ENCODE measurements around the gene RNF207.
A peak's percentile ranks its signal among the peaks of the same experiment; 100 is the strongest.

Gene RNF207

DNA sequence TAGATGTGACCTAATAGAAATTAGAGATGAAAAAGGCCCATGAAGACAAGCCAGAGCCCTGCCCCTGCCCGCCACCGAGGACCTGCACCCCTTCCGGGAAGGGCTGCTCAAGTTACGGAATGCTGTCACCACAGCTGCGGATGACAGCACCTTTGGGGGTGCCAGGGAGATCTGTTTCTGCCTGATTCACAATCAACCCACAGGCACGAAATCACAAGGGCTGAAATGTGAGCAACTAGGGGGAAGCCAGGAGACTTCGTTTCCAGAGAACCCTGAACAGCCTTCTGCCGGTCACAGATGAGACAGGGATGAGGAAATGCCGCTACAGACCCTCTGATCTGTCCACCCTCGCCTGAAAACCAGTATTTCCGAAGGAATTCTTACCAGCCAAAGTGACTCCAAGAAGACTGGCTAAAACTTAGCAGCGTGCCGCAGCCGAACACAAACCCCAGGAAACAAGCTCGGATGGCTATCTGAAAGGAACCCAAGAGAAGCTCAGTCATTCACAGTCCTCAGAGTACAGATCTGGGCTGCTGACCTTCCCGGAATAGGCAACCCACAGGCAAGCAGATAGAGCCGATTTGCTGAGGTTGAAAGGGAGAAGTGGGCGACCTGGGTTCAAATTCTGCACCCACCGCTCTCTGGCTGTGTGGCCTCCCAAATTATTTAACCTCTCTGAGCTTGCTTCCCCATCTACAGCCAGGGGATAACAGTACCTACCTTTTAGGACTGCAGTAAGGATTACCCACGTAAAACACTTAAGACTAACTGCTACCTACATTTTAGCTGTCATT, 28.8 kb downstream of the RNF207 start:
- no peak for DNase-seq (ENCODE audit: low read depth)

DNA sequence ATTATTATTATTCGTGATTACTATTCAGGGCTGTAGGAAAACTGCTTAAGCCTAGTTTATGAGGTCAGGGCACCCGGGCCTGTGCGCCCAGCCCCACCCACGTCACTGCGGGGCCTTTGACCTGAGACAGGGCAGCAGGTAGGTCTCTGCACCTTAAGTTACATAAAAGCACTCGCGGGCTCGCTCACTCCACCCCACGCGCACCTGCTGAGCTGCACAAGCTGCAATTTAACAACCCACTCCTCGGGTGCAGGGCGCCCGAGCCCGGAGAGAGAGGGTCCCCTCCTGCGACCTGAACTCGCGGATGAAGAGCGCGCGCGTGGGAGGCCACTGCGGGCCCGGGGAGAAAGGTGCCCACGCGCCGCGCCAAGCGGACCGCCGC, 29.4 kb downstream of the RNF207 start:
- peak; percentile 16 for DNase-seq (ENCODE audit: low read depth)

DNA sequence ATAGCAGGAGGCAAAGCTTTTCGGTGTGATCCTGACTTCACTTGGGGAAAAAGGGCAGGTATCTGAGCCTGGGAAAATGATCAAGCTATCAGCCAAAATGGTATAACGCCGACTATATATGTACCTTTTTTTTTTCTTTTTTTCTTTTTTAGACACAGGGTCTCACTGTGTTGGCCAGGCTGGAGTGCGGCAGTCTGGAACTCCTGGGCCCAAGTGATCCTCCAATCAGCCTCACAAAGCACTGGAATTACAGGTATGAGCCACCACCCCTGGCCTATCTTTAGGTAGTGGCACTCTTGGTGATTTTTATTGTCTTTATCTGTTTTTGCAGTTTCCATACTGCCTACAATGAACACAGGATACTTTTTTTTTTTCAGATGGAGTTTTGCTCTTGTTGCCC, 31.2 kb downstream of the RNF207 start:
- DNase-seq (ENCODE audit: low read depth) = no peak

DNA sequence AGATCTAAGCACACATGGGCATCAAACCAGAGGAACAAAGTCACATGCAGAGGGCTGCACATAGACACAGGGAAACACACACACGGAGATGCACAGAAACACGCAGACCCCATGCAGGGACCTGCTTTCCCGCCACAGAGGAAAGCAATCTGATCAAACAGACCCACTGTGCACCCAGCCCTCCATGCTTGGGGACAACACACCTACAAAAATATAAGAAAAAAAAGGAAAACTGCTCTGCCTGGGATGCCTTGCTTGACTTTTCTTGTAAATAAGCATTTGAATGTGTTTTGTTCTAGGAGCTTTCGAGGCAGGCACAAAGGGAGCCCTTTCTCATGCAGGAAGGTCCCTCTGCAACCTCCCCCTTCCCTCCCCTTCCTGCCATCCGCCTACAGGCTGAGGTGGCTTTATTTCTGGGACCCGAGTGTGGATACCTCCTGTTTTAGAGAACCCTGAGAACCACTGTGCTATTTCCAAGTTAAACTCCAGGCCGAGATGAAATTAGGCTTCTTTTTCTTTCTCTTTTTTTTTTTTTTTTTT, 33.4 kb downstream of the RNF207 start:
- no peak for DNase-seq (ENCODE audit: low read depth)

DNA sequence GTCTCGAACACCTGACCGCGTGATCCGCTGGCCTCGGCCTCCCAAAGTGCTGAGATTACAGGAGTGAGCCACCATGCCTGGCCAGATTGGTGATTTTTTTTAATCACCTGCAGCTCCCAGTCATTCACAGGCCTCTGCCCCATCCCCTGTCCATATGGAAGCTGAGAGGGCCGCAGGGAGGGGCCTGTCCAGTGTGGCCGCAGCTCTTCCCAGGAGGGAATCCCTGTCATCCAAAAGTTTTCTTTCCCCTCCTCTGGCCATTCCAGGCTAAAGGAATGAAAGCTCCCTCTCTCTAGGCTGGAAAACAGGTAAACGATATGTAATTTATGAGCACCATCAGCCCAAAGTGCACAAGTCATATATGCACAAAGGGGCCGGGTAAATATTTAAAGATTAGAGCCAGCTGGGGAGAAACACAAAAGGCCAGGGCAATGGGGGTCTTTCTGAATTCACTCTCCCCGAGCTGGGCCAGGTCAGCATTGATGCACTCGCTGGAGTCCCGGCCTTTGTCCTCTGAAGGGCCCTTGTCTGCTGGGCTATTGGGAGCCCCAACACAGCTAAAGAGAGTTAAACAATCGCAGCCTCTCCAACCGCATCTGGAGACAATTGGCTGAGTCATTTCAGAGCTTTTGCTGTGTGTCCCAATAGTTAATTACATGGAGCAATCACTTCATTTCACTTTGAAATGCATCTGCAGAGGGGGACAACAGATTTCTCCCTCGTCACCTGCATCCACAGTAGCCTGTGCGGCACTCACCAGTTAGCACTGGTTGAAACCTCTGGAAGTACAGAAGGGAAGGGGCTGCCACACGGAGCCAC, 34.2 kb downstream of the RNF207 start:
- DNase-seq (ENCODE audit: low read depth) = no peak

DNA sequence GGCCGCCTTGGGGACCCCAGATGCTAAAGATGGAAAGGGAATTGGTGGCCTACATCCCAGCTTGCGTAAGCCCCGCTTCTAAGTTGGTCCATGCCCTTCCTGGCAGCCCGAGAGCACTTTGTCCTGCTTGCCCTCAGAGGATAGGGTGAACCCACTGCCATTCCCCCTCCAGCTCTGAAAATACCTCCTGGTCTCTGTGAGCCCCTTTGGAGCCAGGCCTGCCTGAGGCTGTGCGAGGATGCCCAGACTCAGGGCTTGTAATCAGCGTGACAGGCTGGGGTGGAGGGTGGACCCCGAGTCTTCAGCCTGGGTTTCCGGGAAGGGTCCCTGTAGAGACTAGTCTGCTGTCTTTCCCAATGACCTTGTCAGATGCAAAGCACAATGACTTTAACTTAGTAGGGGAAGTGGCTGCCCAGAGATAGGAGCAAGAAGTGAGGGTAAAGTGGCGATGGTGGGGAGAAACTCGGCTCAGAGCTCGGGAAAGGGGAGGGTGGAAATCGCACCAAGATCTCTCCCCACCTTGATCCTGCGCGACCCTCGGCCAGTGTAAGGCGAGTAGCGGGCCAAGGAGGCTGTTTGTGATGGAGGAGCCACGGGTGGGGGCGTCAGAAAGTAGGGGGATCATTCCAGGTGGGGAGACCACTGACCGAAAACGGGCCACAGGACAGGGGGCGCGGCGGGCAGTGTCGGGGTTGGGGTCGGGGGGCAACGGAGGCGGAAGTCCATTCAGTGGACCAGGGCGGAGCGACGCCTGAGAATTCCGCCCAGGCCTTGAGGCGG, 35.4 kb downstream of the RNF207 start:
- no peak for DNase-seq (ENCODE audit: low read depth)

DNA sequence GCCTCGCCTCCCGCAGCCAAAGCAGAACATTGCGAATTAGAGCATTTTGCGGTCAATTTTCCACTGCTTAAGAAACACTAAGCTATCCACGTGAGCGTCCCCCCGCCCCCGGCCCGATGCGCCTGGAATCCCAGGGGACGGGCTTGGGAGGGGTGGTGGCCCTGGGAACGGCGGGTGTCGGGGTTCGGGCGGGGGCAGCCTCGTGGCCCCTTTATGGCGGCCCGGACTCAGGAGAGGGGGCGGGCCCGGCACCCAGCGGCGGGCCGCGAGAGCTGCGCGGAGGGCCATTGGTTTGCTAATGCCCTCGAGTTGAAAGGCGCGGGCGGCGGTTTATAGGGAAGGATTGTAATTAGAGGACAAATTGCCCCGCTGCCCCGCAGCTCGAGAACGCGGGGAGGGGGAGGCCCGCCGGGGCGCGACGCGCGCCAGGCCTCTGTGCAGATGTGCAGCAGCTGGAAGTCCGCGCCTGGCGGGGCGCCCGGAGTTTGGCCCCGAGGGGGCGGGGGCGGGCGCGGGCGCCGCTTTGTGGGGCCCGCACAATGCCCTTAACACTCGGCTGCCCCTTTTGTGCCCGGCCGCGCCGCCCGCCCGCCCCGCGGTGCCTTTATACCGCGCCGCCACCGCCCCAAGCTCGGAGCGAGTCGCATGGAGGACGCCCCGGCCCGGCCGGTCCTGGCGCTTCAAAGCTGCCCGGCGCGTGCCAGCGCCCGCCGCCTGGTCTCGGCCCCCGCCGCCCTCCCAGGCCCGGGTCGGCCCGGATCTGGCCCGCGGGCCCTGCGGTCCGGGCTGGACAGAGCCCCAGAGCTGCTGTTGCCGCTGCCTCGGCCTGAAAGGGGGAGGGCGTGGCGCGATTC, 36.2 kb downstream of the RNF207 start:
- DNase-seq (ENCODE audit: low read depth) = no peak

DNA sequence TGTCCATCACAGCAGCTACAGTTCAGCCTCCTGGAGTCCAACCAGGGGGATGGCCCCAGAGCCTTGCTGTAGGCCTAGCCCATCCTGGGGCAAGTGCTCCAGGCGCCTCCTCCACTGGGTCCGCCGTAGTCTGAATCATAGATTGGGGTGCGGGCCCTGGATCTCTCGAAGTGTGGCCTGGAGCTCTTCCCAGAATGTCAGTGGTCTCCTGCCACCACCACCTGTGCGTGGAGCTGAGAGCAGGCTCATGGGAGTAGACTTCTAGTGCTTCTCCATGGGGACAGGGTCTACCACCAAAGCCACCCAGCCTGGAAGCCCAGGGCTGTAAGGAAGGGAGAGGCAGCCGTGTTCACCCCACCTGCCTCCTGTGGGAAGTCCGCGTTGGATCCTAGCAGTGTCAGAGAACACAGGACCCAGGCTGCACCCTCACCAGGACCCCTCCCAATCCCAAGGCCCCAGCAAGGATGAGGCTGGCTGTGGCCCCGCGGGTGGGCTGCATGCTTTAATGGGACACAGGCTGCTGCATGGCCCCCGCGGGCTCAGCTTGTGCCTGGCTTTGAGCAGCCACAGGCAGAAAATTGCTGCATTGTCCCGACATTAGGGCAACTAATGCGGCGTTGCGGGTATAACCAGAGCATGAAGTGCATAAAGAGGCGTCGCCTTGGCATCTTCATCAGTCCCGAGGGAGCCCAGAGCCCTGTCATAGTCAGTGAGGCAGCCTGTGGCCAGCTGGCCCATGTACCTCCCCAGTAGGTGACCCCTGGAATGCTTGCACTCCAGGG, 37.3 kb downstream of the RNF207 start:
- no peak for DNase-seq (ENCODE audit: low read depth)

DNA sequence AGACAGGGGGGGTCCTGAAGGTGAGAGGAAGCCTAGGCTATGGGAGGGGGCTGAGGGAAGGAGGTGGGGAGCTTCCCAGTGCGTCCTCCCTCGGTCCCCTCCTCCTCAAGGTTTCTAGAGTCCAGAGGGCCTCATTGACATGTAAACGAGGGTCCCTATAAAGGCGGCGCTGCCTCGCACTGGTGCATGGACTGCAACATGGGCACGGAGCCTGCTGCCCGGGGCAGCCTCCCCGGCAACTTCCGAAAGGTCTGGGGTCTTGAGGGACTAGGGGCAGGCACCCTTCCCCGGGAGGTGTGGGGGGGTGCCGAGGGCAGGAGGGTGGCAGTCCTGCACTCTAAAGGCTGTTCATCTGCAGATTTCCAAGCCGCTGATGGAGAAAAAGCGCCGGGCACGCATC, 38.1 kb downstream of the RNF207 start, which contains the start of gene HES3:
HES3 (plus strand) TSS at position 187 of the 400 bp plus-strand sequence; CDS start at position 374, 187 bp downstream.
- no peak for DNase-seq (ENCODE audit: low read depth)

DNA sequence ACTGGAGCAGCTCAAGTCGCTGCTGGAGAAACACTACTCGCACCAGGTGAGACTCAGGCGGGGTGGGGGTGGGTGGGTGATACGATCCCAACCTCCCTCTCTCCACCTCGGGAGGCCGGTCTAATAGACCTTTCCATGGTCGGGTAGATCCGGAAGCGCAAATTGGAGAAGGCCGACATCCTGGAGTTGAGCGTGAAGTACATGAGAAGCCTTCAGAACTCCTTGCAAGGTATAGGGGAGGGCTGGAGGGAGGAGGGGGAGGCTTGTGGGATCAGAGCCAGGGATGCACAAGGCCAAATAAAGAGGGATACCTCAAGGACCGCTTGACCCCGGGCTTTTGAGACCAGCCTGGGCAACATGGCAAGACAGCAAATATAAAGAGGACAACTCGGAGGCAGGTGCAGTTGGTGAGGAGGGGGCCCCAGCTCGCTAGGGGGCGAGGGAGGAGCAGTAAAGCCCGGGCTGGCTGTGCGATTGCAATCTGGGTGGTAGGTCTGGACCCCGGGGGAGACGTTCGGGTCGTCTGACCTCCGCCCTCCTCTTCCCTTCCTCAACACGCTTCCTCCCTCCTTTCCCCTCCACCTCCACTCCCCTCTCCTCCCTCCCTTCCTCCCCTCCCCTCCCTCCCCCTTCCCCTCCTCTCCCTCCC, 38.6 kb downstream of the RNF207 start:
- no peak for DNase-seq (ENCODE audit: low read depth)

DNA sequence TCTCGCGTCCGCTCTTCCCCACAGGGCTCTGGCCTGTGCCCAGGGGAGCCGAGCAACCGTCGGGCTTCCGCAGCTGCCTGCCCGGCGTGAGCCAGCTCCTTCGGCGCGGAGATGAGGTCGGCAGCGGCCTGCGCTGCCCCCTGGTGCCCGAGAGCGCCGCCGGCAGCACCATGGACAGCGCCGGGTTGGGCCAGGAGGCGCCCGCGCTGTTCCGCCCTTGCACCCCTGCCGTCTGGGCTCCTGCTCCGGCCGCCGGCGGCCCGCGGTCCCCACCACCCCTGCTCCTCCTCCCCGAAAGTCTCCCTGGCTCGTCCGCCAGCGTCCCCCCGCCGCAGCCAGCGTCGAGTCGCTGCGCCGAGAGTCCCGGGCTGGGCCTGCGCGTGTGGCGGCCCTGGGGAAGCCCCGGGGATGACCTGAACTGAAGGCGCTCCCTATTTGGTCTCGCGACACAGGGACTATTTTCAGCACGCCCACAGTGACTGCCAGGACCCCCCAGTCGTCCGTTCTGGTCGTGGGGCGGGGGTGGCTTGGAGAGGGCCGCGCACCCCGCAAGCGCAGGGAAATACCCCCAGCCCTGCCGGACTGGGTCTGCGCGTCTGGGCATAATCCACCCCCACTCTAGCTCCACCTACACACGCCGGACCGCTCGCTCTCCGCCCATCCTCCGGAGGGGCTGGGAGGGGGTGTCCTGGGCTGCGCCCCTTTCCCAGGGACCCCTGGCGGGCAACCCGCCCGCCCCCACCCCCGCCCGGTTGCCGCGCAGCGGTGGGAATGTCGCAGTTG, 39.4 kb downstream of the RNF207 start:
- DNase-seq (ENCODE audit: low read depth) = peak; percentile 62

DNA sequence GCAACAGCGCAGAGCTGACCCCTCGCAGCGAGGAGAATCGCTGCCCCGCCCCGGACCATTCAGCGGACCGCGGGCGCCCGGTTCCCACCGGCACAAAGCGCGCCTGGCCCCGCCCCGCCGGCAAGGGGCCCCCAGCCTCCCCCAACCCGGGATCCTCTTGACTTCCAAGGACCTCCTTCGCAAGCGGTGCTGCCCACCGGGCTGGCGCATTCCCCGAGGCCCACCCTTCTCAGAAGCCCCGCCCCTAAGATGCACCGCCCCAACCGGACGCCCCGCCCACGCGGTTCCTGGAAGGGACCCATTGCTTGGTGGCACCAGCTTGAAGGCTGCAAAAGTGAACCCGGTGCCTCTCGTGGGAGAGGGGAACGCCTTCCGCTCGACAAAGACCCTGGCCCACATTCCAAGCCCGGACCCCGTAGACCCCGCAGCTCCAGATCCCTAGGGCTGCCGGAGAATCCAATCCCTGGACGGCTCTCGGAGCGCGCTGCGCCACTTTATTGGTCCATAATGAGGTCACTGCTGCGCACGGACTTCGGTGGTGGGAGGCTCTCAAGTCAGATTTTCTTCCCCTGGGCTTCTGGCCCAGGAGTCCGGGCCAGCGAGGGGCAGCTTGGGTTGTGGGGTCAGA, 40.1 kb downstream of the RNF207 start:
- DNase-seq (ENCODE audit: low read depth) = no peak

DNA sequence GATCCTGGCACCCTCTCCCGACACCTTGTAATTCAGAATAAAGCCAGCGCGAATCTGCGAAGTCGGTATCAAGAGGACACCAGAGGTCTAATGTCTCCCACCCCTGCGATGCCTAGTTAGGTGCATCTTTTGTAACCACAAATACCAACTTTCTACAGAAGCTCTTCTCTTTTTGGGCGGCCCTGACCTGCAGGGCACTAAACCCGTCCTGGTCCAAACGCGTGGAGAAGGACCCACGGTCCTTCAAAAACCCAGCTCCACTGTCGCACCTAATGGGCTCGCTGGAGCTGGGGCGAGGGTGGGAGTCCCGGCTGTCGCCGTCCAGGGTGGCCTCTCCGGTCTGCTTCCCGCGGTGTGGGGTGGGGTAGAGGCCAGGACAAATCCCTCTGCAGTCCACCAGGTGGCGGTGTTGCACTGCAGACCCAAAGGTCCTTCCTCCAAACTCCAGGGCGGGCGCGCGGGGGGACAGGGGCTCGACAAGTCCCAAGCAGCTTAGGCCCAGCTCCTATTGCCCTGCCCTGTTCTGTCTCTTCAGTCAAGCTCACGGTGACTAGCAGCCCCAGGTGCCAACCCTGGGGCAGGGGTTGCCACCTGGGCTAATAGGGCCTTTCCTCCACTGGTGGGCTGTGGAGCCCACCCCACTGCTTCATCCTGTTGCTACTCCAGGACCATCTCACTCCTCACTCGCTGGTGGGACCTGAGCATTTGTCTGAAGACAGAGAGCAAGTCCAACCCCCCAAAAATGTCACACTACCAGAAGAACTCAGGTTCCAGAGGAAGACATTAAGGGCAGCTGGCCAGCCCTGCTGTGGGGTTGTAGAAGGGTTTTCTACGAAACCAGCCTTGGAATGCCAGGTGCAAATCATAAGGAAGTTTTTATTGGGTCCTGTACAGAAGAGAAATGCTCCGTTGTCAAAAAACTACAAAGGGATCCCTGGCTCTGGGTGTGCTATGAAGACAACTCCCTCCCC, 40.9 kb downstream of the RNF207 start:
- DNase-seq (ENCODE audit: low read depth) = peak; percentile 65

DNA sequence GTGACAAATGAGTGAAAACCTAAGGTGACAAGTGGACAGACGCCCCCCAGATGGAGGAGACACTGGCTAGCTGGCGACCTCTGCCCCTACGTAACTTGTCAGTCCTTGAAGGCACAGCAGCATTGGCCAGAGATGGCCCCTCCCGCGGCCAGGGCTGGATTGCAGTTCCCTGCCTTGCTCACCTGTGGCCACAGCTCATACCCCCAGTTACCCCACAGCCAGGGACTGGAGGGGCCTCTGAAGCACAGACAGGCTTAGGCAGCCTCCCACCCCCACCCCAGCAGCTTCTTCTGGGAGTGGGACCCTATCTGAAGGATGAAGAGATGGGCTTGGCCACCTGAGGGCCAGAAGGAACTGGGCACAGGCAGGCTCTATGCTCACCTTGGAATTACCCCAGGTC, 41.7 kb downstream of the RNF207 start:
- DNase-seq (ENCODE audit: low read depth) = no peak

DNA sequence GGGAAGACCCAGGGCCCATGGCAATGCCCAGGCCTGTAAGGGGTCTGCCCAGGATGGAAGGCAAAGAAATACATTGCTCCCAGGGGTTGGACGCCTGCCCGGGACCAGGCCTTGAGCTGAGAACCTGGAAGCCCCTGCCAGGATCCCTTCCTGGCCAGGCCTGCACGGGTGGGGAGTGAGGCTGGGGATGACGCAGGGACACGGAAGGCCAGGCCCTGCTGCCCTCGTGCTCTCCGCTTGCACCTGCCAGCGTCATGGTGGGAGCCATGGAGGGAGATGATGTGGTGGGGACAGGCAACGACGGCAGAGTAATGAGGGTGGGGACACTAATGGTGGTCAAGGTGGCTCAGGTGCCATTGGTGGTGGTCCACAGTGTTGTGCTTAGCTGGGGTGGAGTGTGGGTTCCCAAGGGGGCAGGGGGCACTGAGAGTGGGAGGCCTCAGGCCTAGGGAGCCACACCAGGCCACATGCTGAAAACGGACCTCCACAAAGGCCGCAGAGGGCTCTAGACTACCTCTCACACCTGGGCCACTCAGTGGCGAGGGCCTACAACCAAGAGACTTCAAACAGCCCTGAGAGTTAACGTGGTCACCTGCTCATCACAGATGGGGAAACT, 42.4 kb downstream of the RNF207 start:
- no peak for DNase-seq (ENCODE audit: low read depth)

DNA sequence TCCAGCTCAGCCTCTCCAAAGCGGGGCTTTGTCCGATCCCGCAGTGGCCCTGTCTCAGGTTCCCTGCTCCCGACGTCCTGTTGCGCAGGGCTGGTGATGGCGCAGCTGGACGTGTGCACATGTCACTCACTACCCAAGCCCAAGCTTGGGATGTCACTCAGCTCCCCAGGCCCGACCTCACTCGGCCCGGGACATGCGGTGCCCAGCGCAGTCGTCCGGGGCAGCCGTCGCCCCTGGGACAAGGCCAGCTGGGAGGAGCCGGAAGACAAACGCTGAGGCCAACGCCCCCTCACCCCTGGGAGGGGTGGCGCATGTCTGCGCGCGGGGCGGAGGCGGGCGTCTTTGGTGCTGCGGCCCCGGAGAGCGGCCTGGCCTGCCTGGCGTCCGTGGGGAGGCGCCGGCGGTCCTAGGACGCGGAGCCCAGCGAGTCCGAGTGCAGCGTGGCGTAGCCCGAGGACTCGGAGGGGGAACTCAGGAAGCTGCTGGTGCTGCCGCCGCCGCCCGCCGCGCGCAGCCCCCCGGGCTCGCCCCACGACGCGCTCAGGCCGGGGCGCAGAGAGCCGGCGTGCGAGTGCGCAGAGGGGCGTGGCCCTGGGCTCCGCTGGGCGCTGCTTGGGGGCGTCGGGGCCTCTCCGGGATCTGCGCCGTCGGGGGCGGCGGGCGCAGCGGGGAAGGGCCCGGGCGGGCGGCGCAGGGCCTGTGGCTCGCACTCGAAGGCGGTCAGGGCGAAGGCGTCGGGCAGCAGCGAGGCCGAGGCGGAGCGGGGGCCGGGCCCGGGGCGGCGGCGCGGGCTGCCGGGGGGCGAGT, 43.2 kb downstream of the RNF207 start:
- no peak for DNase-seq (ENCODE audit: low read depth)

All from stimulated activated CD4-positive, alpha-beta T cell treated with anti-CD3 and anti-CD28 coated beads, Interleukin-2, amount 100 ng/mL, for 4 hours (primary cell).